HG03060 (cell line): ENCODE data around the gene UACA.
"Not testable (repeated sequence)": the region's sequence is repeated elsewhere in the genome, so short reads cannot be mapped to it uniquely, and the experiment has no call there.

Experiments used
- ATAC-seq: cut with Tn5 transposase; IDR thresholded peaks from one replicate; pipeline ENCODE4 v1.9.1; 2021; ENCODE audit warnings: low read depth, moderate number of reproducible peaks; ENCODE audit not compliant: unreplicated experiment

UACA gene

GRCh38 chr15:70679919-70680231 lies 83.5 kb downstream of the UACA start:
- no peak for ATAC-seq

- ATAC-seq, result peak; percentile 56
Observed at GRCh38 chr15:70672081-70672480, 91.3 kb downstream of the UACA start.

- ATAC-seq, result no peak
Observed at GRCh38 chr15:70670680-70671079, 92.7 kb downstream of the UACA start.

- no peak for ATAC-seq
Observed at GRCh38 chr15:70669966-70670658, 93.2 kb downstream of the UACA start.

GRCh38 chr15:70669006-70669602 lies 94.3 kb downstream of the UACA start:
- ATAC-seq, result peak; percentile 46

GRCh38 chr15:70665599-70665998 lies 97.8 kb downstream of the UACA start:
- ATAC-seq, result no peak

- no peak for ATAC-seq
Observed at GRCh38 chr15:70664494-70664893, 98.9 kb downstream of the UACA start.

GRCh38 chr15:70663069-70663468 lies 100.3 kb downstream of the UACA start:
- ATAC-seq, result not testable (repeated sequence)

- no peak for ATAC-seq
Observed at GRCh38 chr15:70659662-70660061, 103.7 kb downstream of the UACA start.

GRCh38 chr15:70658641-70659040 lies 104.7 kb downstream of the UACA start:
- no peak for ATAC-seq

GRCh38 chr15:70653426-70653825 lies 109.9 kb downstream of the UACA start:
- ATAC-seq, result no peak

GRCh38 chr15:70652341-70652740 lies 111.0 kb downstream of the UACA start:
- ATAC-seq, result no peak

- no peak for ATAC-seq
Observed at GRCh38 chr15:70651303-70651845, 112.0 kb downstream of the UACA start.

- ATAC-seq, result no peak
Observed at GRCh38 chr15:70650567-70651302, 112.6 kb downstream of the UACA start.

GRCh38 chr15:70647396-70647795 lies 116.0 kb downstream of the UACA start:
- ATAC-seq, result no peak

- ATAC-seq, result no peak
Observed at GRCh38 chr15:70646169-70646568, 117.2 kb downstream of the UACA start.

- ATAC-seq, result no peak
Observed at GRCh38 chr15:70643783-70644125, 119.6 kb downstream of the UACA start.

GRCh38 chr15:70643106-70643782 lies 120.1 kb downstream of the UACA start:
- ATAC-seq, result no peak

GRCh38 chr15:70636540-70637165 lies 126.7 kb downstream of the UACA start:
- no peak for ATAC-seq

- no peak for ATAC-seq
Observed at GRCh38 chr15:70635895-70636294, 127.5 kb downstream of the UACA start.

GRCh38 chr15:70633991-70634390 lies 129.4 kb downstream of the UACA start:
- no peak for ATAC-seq
